HepG2 (cell line): ENCODE data around the gene GNAZ. TPM values are rescaled to one million over a fixed set of nuclear protein-coding genes. Genes with fewer than 3 reads are reported as not detected.

Source experiments
- ATAC-seq: fragments of 200-7000 bp; cut with Tn5 transposase; 3 replicates; pipeline ENCODE4 v1.9.1; 2020; ENCODE audit warnings: mild to moderate bottlenecking, moderate library complexity
- BruUV-seq: library from RNA; stranded (reverse); fragments of 400-500 nt; replicated peaks from 2 replicates; lab custom pipeline; 2021; lab: Mats Ljungman, UMichigan
- CTCF ChIA-PET: fragments of 300-600 bp; formaldehyde crosslinking; extraction: SDS; loops from one replicate; lab custom pipeline; 2021; ENCODE audit warnings: low total read pairs, inconsistent platforms, low intra/inter-chr PET ratio; lab: Yijun Ruan, JAX
- POLR2A ChIA-PET: fragments of 350-600 bp; sonication (Branson Sonifier 250); formaldehyde crosslinking; loops from one replicate; lab custom pipeline; 2020; ENCODE audit warnings: antibody characterized with exemption, inconsistent platforms; lab: Yijun Ruan, JAX
- DNase-seq: peaks from one replicate; pipeline ENCODE4 v3.0.0-alpha.2; 2015; ENCODE audit warnings: low spot score
- FAIRE-seq: peaks from 3 replicates; lab custom pipeline; 2011; peaks lifted over from hg19 to GRCh38; lab: Jason Lieb, UNC
- H2AFZ ChIP-seq: one replicate; pipeline ENCODE4 v1.6.1; 2011; ENCODE audit warnings: low read length, inconsistent platforms
- H3K27ac ChIP-seq: fragments of 300-600 bp; 3 replicates; pipeline ENCODE4 v1.8.0; 2011; ENCODE audit warnings: mixed run types, mild to moderate bottlenecking, mixed read lengths, low read length, inconsistent platforms; ENCODE audit not compliant: insufficient read depth; ENCODE audit errors: extremely low read length
- H3K27me3 ChIP-seq, 2 experiments: fragments of 200-600 bp in 1 of 2; 2 replicates in 1 of 2; 3 replicates in 1 of 2; pipeline versions ENCODE4 v1.6.0 to v1.8.0; 2011; ENCODE audit warnings: low read length in 2 of 2, mild to moderate bottlenecking in 2 of 2, moderate library complexity in 2 of 2, inconsistent platforms in 1 of 2; ENCODE audit not compliant: insufficient read depth in 2 of 2, control insufficient read depth in 1 of 2
- H3K36me3 ChIP-seq, 2 experiments: fragments of 200-600 bp in 1 of 2; replicated peaks in 1 of 2; 2 replicates in 1 of 2; 3 replicates in 1 of 2; pipeline versions ENCODE4 v1.5.1 to v1.8.0; 2011; ENCODE audit warnings: low read length in 2 of 2, inconsistent platforms in 1 of 2; ENCODE audit not compliant: insufficient read depth in 2 of 2, control insufficient read depth in 1 of 2
- H3K4me1 ChIP-seq: 2 replicates; pipeline ENCODE4 v1.5.1; 2012; ENCODE audit warnings: low read length, inconsistent platforms; ENCODE audit not compliant: insufficient read depth
- H3K4me2 ChIP-seq: 2 replicates; pipeline ENCODE4 v1.6.0; 2011; ENCODE audit warnings: low read depth, low read length, inconsistent platforms
- H3K4me3 ChIP-seq, 3 experiments: fragments of 200-600 bp in 1 of 3; sonication (generic), shearing (Covaris generic) in 1 of 3; replicated peaks in 1 of 3; 2 replicates each; pipeline ENCODE4 v1.5.1; 2011 to 2016; ENCODE audit warnings: low read length in 3 of 3, inconsistent platforms in 2 of 3, low read depth in 2 of 3, mild to moderate bottlenecking in 2 of 3, control low read depth in 1 of 3, mixed read lengths in 1 of 3; ENCODE audit not compliant: insufficient read depth in 1 of 3
- H3K79me2 ChIP-seq: one replicate; pipeline ENCODE4 v1.6.1; 2011; ENCODE audit warnings: low read length, inconsistent platforms; ENCODE audit not compliant: insufficient read depth
- H3K9ac ChIP-seq: 2 replicates; pipeline ENCODE4 v1.6.0; 2011; ENCODE audit warnings: mild to moderate bottlenecking, low read depth, low read length, inconsistent platforms; ENCODE audit not compliant: insufficient read depth
- H3K9me3 ChIP-seq: 2 replicates; pipeline ENCODE4 v1.5.1; 2012; ENCODE audit warnings: mild to moderate bottlenecking, low read length
- H4K20me1 ChIP-seq: 2 replicates; pipeline ENCODE4 v1.6.0; 2011; ENCODE audit warnings: inconsistent platforms, mild to moderate bottlenecking, low read length, moderate library complexity; ENCODE audit not compliant: insufficient read depth
- CBX2 ChIP-seq, 2 experiments: fragments of 200-600 bp in 1 of 2; sonication (generic); formaldehyde crosslinking in 1 of 2; IDR thresholded peaks; 2 replicates each; pipeline versions ENCODE4 v1.7.0 to v1.8.1; 2018 to 2022; ENCODE audit warnings: low read depth in 2 of 2, low read length in 1 of 2, mild to moderate bottlenecking in 1 of 2, missing genetic modification reagents in 1 of 2
- FIP1L1 ChIP-seq: fragments of 200-400 bp; formaldehyde crosslinking; IDR thresholded peaks from 2 replicates; pipeline ENCODE4 v1.6.1; 2018; ENCODE audit warnings: low read depth, mild to moderate bottlenecking, low read length, moderate library complexity, borderline replicate concordance; ENCODE audit not compliant: insufficient read depth
- GATAD1 ChIP-seq: IDR thresholded peaks from 2 replicates; pipeline ENCODE4 v1.6.1; 2016; ENCODE audit warnings: missing genetic modification reagents, missing compliant biosample characterization
- MAZ ChIP-seq, 2 experiments: sonication (generic) in 1 of 2; formaldehyde crosslinking in 1 of 2; IDR thresholded peaks; 2 replicates each; pipeline versions ENCODE4 v1.5.0 to v1.6.1; 2012 to 2020; ENCODE audit warnings: low read depth in 2 of 2, mild to moderate bottlenecking in 2 of 2, borderline replicate concordance in 1 of 2, improper control_type of control experiment in 1 of 2, low read length in 1 of 2, missing genetic modification reagents in 1 of 2, moderate library complexity in 1 of 2
- MEIS1 ChIP-seq: sonication (generic); formaldehyde crosslinking; IDR thresholded peaks from 2 replicates; pipeline ENCODE4 v1.9.0; 2021; ENCODE audit warnings: mild to moderate bottlenecking, missing genetic modification reagents, moderate library complexity, borderline replicate concordance
- NFYC ChIP-seq: IDR thresholded peaks from 2 replicates; pipeline ENCODE4 v1.6.1; 2016; ENCODE audit warnings: missing genetic modification reagents, missing compliant biosample characterization
- PHF21A ChIP-seq: sonication (generic); formaldehyde crosslinking; IDR thresholded peaks from 2 replicates; pipeline ENCODE4 v1.5.0; 2020; ENCODE audit warnings: mild to moderate bottlenecking, missing genetic modification reagents
- RXRA ChIP-seq: sonication (generic); formaldehyde crosslinking; IDR thresholded peaks from 2 replicates; pipeline ENCODE4 v1.5.1; 2020; ENCODE audit warnings: missing genetic modification reagents
- TBX3 ChIP-seq: fragments of 450-650 bp; IDR thresholded peaks from 2 replicates; pipeline ENCODE4 v1.6.1; 2017; ENCODE audit warnings: antibody characterized with exemption, mild to moderate bottlenecking, inconsistent platforms, borderline replicate concordance
- ZBTB20 ChIP-seq: sonication (generic); formaldehyde crosslinking; IDR thresholded peaks from 2 replicates; pipeline ENCODE4 v1.8.1; 2023; ENCODE audit warnings: missing genetic modification reagents, low read depth, mild to moderate bottlenecking, borderline replicate concordance
- ZMYM2 ChIP-seq: sonication (generic); formaldehyde crosslinking; IDR thresholded peaks from 2 replicates; pipeline ENCODE4 v1.8.0; 2022; ENCODE audit warnings: mild to moderate bottlenecking, missing genetic modification reagents
- ZNF644 ChIP-seq: IDR thresholded peaks from 2 replicates; pipeline ENCODE4 v1.6.1; 2016; ENCODE audit warnings: low read depth
- ZNF737 ChIP-seq: sonication (generic); formaldehyde crosslinking; IDR thresholded peaks from 2 replicates; pipeline ENCODE4 v1.5.0; 2020; ENCODE audit warnings: missing genetic modification reagents, mild to moderate bottlenecking, borderline replicate concordance
- ZNF879 ChIP-seq: sonication (generic); formaldehyde crosslinking; IDR thresholded peaks from 2 replicates; pipeline ENCODE4 v1.8.1; 2023; ENCODE audit warnings: missing genetic modification reagents
- ZNF891 ChIP-seq: sonication (generic); formaldehyde crosslinking; IDR thresholded peaks from 2 replicates; pipeline ENCODE4 v1.5.0; 2020; ENCODE audit warnings: mild to moderate bottlenecking, missing genetic modification reagents
- WGBS: methylation state at CpG from one replicate; pipeline ENCODE4 v1.1.6; 2017; ENCODE audit warnings: low lambda C conversion rate; 5-methylcytosine and 5-hydroxymethylcytosine counted together
- in situ Hi-C: cut with HindIII; loops from 2 replicates; pipeline ENCODE4 v1.10.0; 2017; ENCODE audit warnings: low pct_unique_long_range_greater_than_20kb; ENCODE audit not compliant: extremely low pct_ligation_motif_present
- intact Hi-C: fragments of 100-400 bp; cut with micrococcal nuclease; formaldehyde crosslinking; loops from one replicate; pipeline ENCODE4 v1.10.0; 2022; ENCODE audit not compliant: unreplicated experiment
- polyA plus RNA-seq, 8 experiments: library from polyadenylated mRNA; depleted of rRNA in 3 of 8; stranded (reverse) in 7 of 8; unstranded in 1 of 8; fragments of >200 nt; fragmentation: Illumina TruSeq in 4 of 8; extraction: Trizol in 4 of 8; gene quantifications; 2 replicates each; pipeline versions ENCODE4 v1.2.1 to v1.2.3, GENCODE V29; 2011 to 2016; ENCODE audit warnings: low read depth in 4 of 8, missing spikeins in 1 of 8, mixed read lengths in 1 of 8; ENCODE audit not compliant: insufficient read depth in 1 of 8
- total RNA-seq, 5 experiments: library from RNA; depleted of rRNA; stranded (reverse); fragments of >200 nt; fragmentation: Illumina TruSeq; extraction: Trizol; gene quantifications; 2 replicates each; pipeline ENCODE4 v1.2.3, GENCODE V29; 2016; ENCODE audit warnings: low read depth in 1 of 5
- TF ChIP-seq, protein P1 (sequence below): sonication (generic); formaldehyde crosslinking; IDR thresholded peaks from 2 replicates; pipeline ENCODE4 v1.5.1; 2020; ENCODE audit warnings: missing genetic modification reagents, mild to moderate bottlenecking, borderline replicate concordance

GNAZ gene
- total and polyA plus RNA-seq, 2 of the 13 experiments (the other 11 are each of a cell fraction or from before 2014, with no cell fraction given), result 11.4 to 22.3 TPM

DNA sequence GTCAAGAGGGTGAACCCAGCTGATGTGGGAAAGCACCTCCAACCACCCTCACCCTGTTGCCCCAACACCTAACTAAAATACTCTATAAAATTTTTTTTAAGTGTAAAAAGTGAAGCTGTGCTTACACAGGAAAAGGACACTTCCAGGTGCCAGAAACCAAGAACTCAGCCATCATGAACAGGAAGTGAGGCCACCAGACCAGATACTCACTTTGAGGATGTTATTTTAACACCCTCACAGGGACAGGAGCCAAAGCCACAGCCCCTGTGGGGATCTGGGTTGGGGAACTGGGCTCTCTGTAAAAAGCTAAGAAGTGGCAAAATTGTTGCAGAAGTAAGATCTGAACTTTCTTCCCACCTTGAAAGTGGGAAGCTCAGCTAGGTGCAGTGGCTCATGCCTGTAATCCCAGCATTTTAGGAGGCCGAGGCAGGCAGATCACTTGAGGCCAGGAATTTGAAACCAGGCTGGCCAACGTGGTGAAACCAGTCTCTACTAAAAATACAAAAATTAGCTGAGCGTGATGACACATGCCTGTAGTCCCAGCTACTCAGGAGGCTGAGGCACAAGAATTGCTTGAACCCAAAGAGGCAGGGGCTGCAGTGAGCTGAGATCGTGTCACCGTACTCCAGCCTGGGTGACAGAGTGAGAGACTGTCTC is 67.7 kb downstream of the GNAZ start:
- FAIRE-seq (no peak), DNase-seq (no peak), ATAC-seq (no peak)
- in situ Hi-C loops (no loop called here), intact Hi-C loops (no loop called here)
- Histone ChIP-seq H3K36me3 (no peaks in the 10 kb centered on the region), H4K20me1 (no peaks in the 10 kb centered on the region), H2AFZ (no peak overlapping the region), H3K4me1 (peaks cover 29% of the 10 kb centered on the region), H3K27me3 (no peaks in the 10 kb centered on the region; a peak in 1 of 5 replicates), H3K27ac (no peak overlapping the region), H3K4me3 (no peak overlapping the region), H3K4me2 (no peak overlapping the region), H3K9me3 (no peaks in the 10 kb centered on the region)
- ChIA-PET POLR2A (no interaction called here), CTCF (no interaction called here)
- BruUV-seq, result no TSS peak
- TF ChIP-seq, protein P1, sequence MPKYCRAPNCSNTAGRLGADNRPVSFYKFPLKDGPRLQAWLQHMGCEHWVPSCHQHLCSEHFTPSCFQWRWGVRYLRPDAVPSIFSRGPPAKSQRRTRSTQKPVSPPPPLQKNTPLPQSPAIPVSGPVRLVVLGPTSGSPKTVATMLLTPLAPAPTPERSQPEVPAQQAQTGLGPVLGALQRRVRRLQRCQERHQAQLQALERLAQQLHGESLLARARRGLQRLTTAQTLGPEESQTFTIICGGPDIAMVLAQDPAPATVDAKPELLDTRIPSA (CRISPR knock-in tag), result no peak
- TF ChIP-seq MAZ (IDR thresholded peaks at IDR 0.05; ENCODE audit: borderline replicate concordance, low read depth, low read length) (no peak), MAZ (CRISPR knock-in tag; IDR thresholded peaks at IDR 0.05; ENCODE audit: low read depth) (no peak), ZNF879 (CRISPR knock-in tag) (no peak), ZNF891 (CRISPR knock-in tag) (no peak), CBX2 (IDR thresholded peaks at IDR 0.05; ENCODE audit: low read depth, low read length) (no peak), CBX2 (CRISPR knock-in tag; IDR thresholded peaks at IDR 0.05; ENCODE audit: low read depth) (no peak), PHF21A (no peak), ZNF737 (CRISPR knock-in tag) (no peak), RXRA (CRISPR knock-in tag) (no peak), ZNF644 (CRISPR knock-in tag) (no peak), MEIS1 (no peak), NFYC (CRISPR knock-in tag) (no peak), TBX3 (no peak), GATAD1 (no peak), ZMYM2 (no peak), FIP1L1 (no peak), ZBTB20 (CRISPR knock-in tag) (no peak)
- TF ChIP-seq, all 625 proteins: peak for 0
- no peaks in the 10 kb centered on the region for H3K79me2 ChIP-seq
- WGBS, result 82% methylated on average over 5 of the region's 5 CpGs
- H3K9ac ChIP-seq, result no peak overlapping the region
